Measurements from ENCODE around the gene STX1A. TPM values are rescaled to one million over a fixed set of nuclear protein-coding genes. Genes with fewer than 3 reads are reported as not detected.

STX1A gene
- total and polyA plus RNA-seq, 8 donors = 2.3 to 95.7 (median 9.6) TPM

GRCh38 chr7:73740212-73740611 is 20.7 kb upstream of the STX1A start:
- no peak for TF ChIP-seq CTCF (IDR thresholded peaks at IDR 0.05)
- Histone ChIP-seq H3K27me3 (no peaks in the 10 kb centered on the region), H3K4me1 (peaks cover 18 to 32% (median 32%) of the 10 kb centered on the region in 3 donors), H3K4me3 (no peak overlapping the region), H3K27ac (peak overlapping the region; percentile 100), H3K9me3 (no peaks in the 10 kb centered on the region), H3K36me3 (peaks cover 0 to 8% (median 0%) of the 10 kb centered on the region in 3 donors)
- DNase-seq (no peak), ATAC-seq (no peak), FAIRE-seq (no peak)
- intact Hi-C loops (cut with DNase I) = no loop called here
- 89 to 93% methylated on average over 7 of the region's 7 CpGs for WGBS, 2 donors

GRCh38 chr7:73739387-73739767 is 19.9 kb upstream of the STX1A start:
- H3K9me3 ChIP-seq = no peaks in the 10 kb centered on the region
- 27 to 29% methylated on average over 13 of the region's 13 CpGs for WGBS, 2 donors
- peak in 1 of 6 donors; percentile 62 for DNase-seq
- H3K4me3 ChIP-seq = peak overlapping the region; percentile 37 to 95 (median 60)
- no peaks in the 10 kb centered on the region for H3K27me3 ChIP-seq
- peak overlapping the region; percentile 100 for H3K27ac ChIP-seq
- intact Hi-C loops (cut with DNase I) = no loop called here
- no peak for FAIRE-seq
- ATAC-seq = peak in 1 of 4 donors; percentile 1
- no peak for TF ChIP-seq CTCF (IDR thresholded peaks at IDR 0.05)
- H3K4me1 ChIP-seq = peaks cover 18 to 36% (median 32%) of the 10 kb centered on the region in 3 donors
- H3K36me3 ChIP-seq = peaks cover 0 to 8% (median 0%) of the 10 kb centered on the region in 3 donors

GRCh38 chr7:73738612-73739386 is 19.3 kb upstream of the STX1A start, which contains the start of gene ABHD11:
Gene ABHD11, minus strand, starts transcription at chr7:73738802. Its CDS starts 32 bp downstream, at chr7:73738770.
- H3K27ac ChIP-seq = peak within 1 kb of the TSS; percentile 100
- H3K4me1 ChIP-seq = peaks cover 17 to 31% (median 30%) of the 10 kb centered on the region in 3 donors
- FAIRE-seq = no peak
- no peak for TF ChIP-seq CTCF (IDR thresholded peaks at IDR 0.05)
- intact Hi-C loops (cut with DNase I) = no loop called here
- ATAC-seq = peak; percentile 70 to 83 (median 77)
- H3K27me3 ChIP-seq = no peaks in the 10 kb centered on the region
- WGBS, 2 donors = 0 to 1% methylated on average over 64 to 84 of the region's 84 CpGs
- peak; percentile 98 to 100 (median 100) for DNase-seq
- no peaks in the 10 kb centered on the region for H3K9me3 ChIP-seq
- H3K36me3 ChIP-seq = peaks cover 0 to 8% (median 0%) of the 10 kb centered on the region in 3 donors
- H3K4me3 ChIP-seq = peak within 1 kb of the TSS; percentile 43 to 95 (median 78)

GRCh38 chr7:73738220-73738611 is 18.7 kb upstream of the STX1A start:
- FAIRE-seq = no peak
- Histone ChIP-seq H3K4me1 (peaks cover 12 to 26% (median 24%) of the 10 kb centered on the region in 3 donors), H3K27me3 (no peaks in the 10 kb centered on the region), H3K9me3 (no peaks in the 10 kb centered on the region), H3K4me3 (peak overlapping the region; percentile 37 to 95 (median 78)), H3K36me3 (peaks cover 0 to 8% (median 0%) of the 10 kb centered on the region in 3 donors), H3K27ac (peak overlapping the region; percentile 66 to 100 (median 91))
- intact Hi-C loops (cut with DNase I) = no loop called here
- TF ChIP-seq CTCF (IDR thresholded peaks at IDR 0.05) = no peak
- 0 to 1% methylated on average over 19 to 24 of the region's 24 CpGs for WGBS, 2 donors
- peak; percentile 9 to 26 (median 18) for ATAC-seq
- peak in 5 of 6 donors; percentile 60 to 82 (median 65) for DNase-seq

Measured in pancreas (tissue), 10 donors.